Activated naive CD4-positive, alpha-beta T cell treated with anti-CD3 and anti-CD28 coated beads, Interleukin-2, amount 50 U/mL, for 72 hours (primary cell): ENCODE measurements around the gene RPL18. TPM values are rescaled to one million over a fixed set of nuclear protein-coding genes. Genes with fewer than 3 reads are reported as not detected.
A peak's percentile ranks its signal among the peaks of the same experiment; 100 is the strongest.

Source experiments
- ATAC-seq, 2 donors: fragments of 150-1000 bp; cut with Tn5 transposase; 2 replicates each; pipeline ENCODE4 v1.10.0; 2021; ENCODE audit warnings: mild to moderate bottlenecking in 2 of 2, moderate library complexity in 2 of 2
- DNase-seq, 2 donors: peaks; one replicate each; pipeline ENCODE4 v3.0.0; 2021 to 2022; ENCODE audit warnings: low spot score in 2 of 2
- H3K27ac Mint-ChIP-seq, 2 donors: one replicate each; pipeline ENCODE4 v1.8.0; 2022; ENCODE audit warnings: mild to moderate bottlenecking in 2 of 2, mixed read lengths in 2 of 2
- H3K36me3 Mint-ChIP-seq, 2 donors: one replicate each; pipeline ENCODE4 v1.8.0; 2022; ENCODE audit warnings: mixed read lengths in 2 of 2
- H3K9me3 Mint-ChIP-seq, 2 donors: one replicate each; pipeline ENCODE4 v1.8.0; 2022; ENCODE audit warnings: mixed read lengths in 2 of 2
- total RNA-seq, 2 donors: library from RNA; stranded (reverse); gene quantifications; one replicate each; pipeline ENCODE4 v1.2.3, GENCODE V29; 2022

Gene RPL18
- total RNA-seq, 2 donors from 2014 or later = 2,030 to 2,264 TPM

DNA sequence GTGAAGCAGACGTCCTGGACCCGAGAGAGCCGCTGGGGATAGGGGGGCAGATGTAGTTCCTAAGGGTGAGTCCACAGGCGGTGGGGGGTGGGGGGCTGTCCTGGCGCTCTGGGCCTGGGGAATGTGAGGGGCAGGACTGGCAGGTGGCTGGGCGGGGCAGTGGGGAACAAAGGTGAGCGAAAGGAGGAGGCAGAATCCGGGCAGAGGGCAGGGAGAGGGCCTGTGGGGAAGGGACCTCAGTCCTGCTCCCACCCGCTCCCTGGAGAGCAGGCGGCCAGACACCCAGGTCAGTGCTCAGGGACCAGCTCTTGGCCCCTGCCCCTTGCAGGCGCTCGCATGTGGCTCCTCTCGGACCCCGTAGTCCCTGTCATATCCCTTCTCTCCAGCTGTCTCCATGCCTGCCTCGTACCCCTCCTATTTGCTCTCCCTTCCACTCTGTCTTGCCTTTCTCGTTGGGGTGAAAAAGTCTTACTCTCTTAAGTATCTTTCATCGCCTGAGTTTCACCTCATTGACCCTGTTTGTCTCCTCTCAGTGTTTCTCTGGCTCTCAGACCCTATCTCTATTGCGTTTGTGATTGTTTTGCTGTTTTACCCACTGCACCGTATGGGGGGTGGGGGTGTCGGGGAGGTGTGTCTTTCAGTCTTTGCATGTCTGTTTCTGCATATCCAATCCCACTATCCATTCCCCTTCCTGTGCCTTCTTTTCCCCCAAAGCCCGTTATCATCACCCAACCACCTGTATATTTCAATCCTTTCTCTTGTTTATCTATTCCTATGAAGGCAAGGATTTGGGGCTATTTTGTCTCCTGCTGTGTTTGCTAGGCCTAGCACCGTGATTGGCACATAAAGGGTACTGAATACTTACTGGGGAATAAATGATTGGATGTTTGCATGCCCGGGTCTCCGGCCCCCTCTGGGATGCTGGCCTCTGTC is 6.1 kb upstream of the RPL18 start:
- peak overlapping the region; percentile 86 to 93 for H3K27ac Mint-ChIP-seq
- ATAC-seq (no peak), DNase-seq (no peak)
- H3K36me3 Mint-ChIP-seq = peaks cover 26 to 27% of the 10 kb centered on the region in 2 donors
- H3K9me3 Mint-ChIP-seq = no peaks in the 10 kb centered on the region

DNA sequence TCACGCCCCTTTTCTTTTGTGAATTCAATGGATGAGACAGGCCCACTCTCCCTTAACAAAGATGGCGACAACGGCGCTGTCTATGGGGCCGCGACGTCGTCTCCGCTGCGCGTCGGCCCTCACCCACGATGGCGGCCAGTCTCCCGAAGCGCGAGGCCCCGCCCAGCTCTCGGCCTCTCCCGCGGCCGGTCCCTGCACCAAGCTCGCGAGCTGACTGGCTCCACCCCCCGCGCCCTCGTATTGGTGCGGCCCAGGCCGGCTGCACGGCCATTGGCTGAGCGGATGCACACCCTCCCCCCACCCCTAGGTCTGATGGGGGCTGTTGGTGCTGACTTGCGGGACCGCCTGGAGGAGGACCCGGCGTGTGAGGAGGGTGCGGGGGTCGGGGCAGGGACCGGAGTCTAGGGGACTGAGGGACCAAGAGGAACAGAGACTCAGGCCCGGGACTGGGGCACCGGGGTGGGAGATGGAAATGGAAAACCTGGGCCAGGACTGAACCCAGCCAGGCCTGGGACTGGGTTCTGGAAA is 5.2 kb upstream of the RPL18 start:
- no peaks in the 10 kb centered on the region for H3K9me3 Mint-ChIP-seq
- DNase-seq (peak; percentile 93 to 99), ATAC-seq (peak; percentile 82 to 83)
- H3K36me3 Mint-ChIP-seq = peaks cover 32 to 33% of the 10 kb centered on the region in 2 donors
- H3K27ac Mint-ChIP-seq = peak overlapping the region; percentile 86 to 97

DNA sequence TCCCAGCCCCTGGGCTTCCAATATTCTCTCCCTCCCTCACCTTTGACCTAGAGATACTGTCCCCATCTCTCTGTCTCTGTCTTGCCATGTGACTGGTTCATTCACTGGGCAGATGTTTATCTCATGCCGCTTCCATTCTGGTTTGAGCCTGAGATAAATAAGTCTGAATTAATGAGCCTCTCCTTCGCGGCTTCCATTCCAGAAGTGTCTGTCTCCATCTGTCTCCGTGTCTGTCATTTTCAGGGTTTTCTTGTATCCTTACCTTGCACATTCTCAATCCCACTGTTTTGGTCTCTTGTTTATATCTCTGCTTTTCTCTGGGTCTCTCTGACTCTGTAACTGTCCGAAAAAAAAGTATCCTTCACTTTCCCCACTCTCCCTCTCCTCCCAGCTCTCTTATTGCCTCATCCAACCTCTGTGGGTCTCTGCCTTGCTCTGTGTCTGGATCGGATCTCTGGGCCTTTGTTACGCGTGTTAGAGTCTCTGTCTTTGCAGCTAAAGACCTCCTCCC is 4.6 kb upstream of the RPL18 start:
- H3K36me3 Mint-ChIP-seq = peaks cover 36 to 37% of the 10 kb centered on the region in 2 donors
- ATAC-seq (no peak), DNase-seq (no peak)
- H3K27ac Mint-ChIP-seq = peak overlapping the region; percentile 86 to 97
- no peaks in the 10 kb centered on the region for H3K9me3 Mint-ChIP-seq

GRCh38 chr19:48619692-48620585 is 961 bp upstream of the RPL18 start:
- DNase-seq = no peak
- H3K27ac Mint-ChIP-seq = peak overlapping the region; percentile 95 to 100

GRCh38 chr19:48618278-48618915 is 581 bp downstream of the RPL18 start:
- Mint-ChIP-seq H3K27ac (peak overlapping the region; percentile 95 to 100), H3K36me3 (peaks cover 55% of the 10 kb centered on the region in 2 donors), H3K9me3 (no peaks in the 10 kb centered on the region)
- DNase-seq = no peak
- ATAC-seq = no peak

More at GRCh38 chr19:48619692-48620585, 961 bp upstream of the RPL18 start:
- ATAC-seq = no peak
- peaks cover 62% of the 10 kb centered on the region in 2 donors for H3K36me3 Mint-ChIP-seq
- no peaks in the 10 kb centered on the region for H3K9me3 Mint-ChIP-seq

DNA sequence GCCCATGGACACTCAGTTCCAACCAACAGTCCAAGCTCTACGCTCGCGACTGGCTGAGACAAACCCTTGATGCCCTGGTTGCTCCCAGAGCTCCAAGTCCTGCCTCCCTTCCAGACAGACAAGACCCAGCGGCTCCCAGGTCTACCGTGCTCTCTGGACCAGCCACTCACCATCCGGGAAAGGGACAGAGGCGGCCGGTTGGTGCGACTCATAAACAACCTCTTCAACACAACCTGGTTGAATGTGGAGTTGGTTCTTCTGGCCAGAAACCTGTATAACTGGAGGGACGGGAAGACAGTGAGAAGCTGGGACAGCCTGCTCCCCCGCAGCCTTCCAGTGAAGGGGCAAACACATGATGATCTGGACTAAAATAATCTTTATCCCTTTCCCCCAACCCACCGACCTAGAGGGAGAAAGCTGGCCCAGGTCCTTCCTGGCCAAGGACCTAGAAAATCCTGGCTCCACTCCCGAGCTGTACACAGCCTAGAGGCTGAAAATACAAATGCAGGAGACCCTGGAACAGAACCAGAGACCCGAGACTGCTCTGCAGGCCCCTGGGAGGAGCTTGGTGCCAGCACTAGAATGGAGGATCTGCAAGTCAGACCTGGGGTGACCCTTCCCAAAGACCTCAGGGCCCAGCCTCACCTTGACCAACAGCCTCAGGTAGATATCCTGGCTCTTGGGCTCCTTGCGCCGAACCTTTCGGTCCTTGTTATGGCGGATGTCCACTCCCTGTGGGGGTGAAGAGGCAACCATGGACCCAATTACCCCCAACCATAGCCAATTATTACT is 1.6 kb downstream of the RPL18 start:
- ATAC-seq (no peak), DNase-seq (no peak)
- Mint-ChIP-seq H3K27ac (peak overlapping the region; percentile 95 to 100), H3K9me3 (no peaks in the 10 kb centered on the region), H3K36me3 (peaks cover 52% of the 10 kb centered on the region in 2 donors)

DNA sequence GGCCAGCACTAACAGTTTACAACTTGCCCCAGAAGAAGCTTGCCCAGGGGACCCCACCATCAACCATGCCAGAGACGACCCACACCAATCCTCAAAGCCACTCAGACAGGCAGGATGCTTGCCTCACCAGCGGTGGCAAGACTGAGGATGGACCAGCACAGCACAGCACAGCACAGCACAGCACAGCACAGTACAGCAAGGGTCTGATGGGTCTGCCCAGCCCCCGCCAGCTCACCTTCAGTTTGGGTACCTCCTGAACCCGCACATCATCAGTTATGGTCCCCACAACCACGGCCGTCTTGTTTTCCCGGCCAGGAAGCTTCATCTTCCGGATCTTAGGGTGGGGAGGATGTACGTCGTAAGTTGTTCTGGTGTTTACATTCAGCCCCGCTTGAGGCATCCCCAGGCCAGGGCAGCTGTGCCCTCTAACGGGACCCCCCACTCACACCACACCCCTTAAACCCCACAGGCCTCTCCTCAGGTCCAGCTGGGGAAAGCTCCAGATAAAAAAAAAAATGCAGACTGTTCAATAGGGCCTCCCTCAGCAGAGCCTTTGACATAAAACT is 2.4 kb downstream of the RPL18 start:
- no peak for ATAC-seq
- Mint-ChIP-seq H3K36me3 (peaks cover 45 to 47% of the 10 kb centered on the region in 2 donors), H3K27ac (peak overlapping the region; percentile 95 to 100), H3K9me3 (no peaks in the 10 kb centered on the region)
- no peak for DNase-seq

GRCh38 chr19:48616041-48616436 is 2.9 kb downstream of the RPL18 start:
- Mint-ChIP-seq H3K27ac (peak overlapping the region in 1 of 2 donors; percentile 72), H3K36me3 (peaks cover 41 to 43% of the 10 kb centered on the region in 2 donors), H3K9me3 (no peaks in the 10 kb centered on the region)
- DNase-seq (no peak), ATAC-seq (no peak)

GRCh38 chr19:48615231-48616040 is 3.5 kb downstream of the RPL18 start:
- ATAC-seq (no peak), DNase-seq (no peak)
- peak overlapping the region in 1 of 2 donors; percentile 54 for H3K27ac Mint-ChIP-seq
- no peaks in the 10 kb centered on the region for H3K9me3 Mint-ChIP-seq
- H3K36me3 Mint-ChIP-seq = peaks cover 41 to 43% of the 10 kb centered on the region in 2 donors

GRCh38 chr19:48614436-48615230 is 4.3 kb downstream of the RPL18 start, which contains the start of gene FAM83E:
Gene FAM83E, minus strand, starts transcription at chr19:48615076. Its CDS starts 1,704 bp downstream, at chr19:48613372.
- no peaks in the 10 kb centered on the region for H3K9me3 Mint-ChIP-seq
- H3K27ac Mint-ChIP-seq = peak within 1 kb of the TSS; percentile 51 to 99
- H3K36me3 Mint-ChIP-seq = peaks cover 33 to 35% of the 10 kb centered on the region in 2 donors
- no peak for DNase-seq
- ATAC-seq = no peak

DNA sequence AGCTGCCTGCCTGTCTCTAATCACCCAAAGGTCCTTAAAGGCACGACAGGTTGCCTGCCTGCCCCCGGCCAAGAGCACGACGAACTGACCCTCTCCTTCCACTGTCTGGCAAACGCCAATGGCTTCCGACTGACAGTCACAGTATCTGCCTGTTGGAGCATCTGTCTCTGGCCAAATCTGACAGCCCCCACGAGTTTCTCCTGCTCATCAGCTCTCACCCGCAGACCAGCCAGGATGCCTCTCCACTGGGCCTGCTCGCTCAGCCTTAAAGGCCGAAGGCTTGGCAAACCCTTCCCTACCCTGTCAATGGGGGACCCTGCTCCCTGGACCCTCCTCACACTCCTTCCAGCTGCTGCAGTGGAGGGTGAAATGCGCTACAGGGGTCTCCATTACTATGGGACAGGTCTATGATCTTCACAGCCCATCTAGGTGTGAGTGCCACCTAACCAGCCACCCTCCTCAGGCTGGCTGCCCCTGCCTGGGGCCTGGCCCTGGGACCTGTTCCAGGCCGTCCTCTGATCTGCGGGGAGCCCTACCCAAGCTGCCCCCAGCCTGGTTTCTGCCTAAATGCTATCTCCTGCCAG is 5.0 kb downstream of the RPL18 start:
- Mint-ChIP-seq H3K27ac (peak overlapping the region; percentile 51 to 99), H3K36me3 (peaks cover 29 to 30% of the 10 kb centered on the region in 2 donors), H3K9me3 (no peaks in the 10 kb centered on the region)
- DNase-seq = no peak
- peak; percentile 5 to 8 for ATAC-seq

DNA sequence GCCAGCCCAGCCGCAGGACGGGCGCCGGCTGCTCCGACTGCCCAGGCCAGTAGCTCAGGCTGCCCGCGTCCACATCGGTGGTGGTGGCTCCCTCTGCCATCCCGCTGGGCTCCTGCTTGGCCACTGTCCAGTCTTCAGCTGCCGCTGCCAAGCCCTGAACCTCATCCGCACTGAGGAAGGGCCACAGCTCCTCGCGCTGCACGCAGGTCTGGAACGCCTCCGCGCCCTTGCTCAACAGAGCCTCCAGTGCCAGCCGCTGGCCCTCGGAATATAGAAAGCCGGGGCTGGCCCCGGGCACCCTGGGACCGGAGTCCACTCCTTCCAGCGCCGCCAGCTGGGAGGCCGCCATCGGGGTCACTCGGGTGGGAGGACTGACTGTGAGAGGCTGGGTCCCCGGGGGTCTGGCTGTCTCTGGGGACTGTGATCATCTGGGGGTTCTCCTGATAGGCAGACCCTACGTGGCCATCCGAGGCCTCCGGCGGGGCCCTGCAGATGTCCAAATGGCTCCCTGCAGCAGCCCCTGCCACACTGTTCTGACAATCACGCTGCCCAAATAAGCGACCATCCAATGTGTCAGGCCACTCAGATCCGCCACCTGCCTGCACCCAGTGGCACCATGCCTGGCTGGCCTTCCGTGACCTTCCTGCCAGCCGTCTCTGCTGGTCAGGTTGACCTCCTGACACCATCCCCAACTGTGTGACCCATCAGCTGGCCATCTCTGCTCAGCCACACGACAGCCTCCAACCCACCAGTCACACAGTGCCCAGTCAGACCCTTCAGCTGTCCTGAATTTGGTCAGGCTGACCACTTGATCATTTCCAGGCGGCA is 5.7 kb downstream of the RPL18 start:
- peaks cover 22 to 23% of the 10 kb centered on the region in 2 donors for H3K36me3 Mint-ChIP-seq
- peak overlapping the region; percentile 51 to 99 for H3K27ac Mint-ChIP-seq
- DNase-seq (no peak), ATAC-seq (peak; percentile 2 to 16)
- H3K9me3 Mint-ChIP-seq = no peaks in the 10 kb centered on the region

DNA sequence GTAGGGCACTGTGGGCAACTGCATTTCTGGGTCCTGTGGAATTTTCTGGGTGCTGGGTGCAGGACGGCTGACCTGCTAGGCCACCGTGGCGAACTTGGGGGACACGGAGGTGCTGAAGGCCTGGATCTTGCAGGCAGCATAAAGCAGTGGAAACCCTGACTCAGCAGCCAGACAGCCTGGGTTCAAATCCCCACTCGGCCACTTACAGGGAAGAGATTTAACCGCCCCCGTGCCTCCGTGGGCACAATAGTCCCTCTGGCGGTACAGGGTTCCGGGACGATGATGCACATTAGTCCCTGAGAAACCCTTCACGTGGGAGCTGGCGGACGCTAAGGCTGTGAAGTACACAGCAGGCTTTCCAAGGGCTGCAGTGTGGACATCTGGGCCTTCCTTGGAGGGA is 7.1 kb downstream of the RPL18 start:
- Mint-ChIP-seq H3K36me3 (peaks cover 9% of the 10 kb centered on the region in 2 donors), H3K27ac (peak overlapping the region in 1 of 2 donors; percentile 93), H3K9me3 (no peaks in the 10 kb centered on the region)
- ATAC-seq (no peak), DNase-seq (no peak)
